Caco-2 (cell line): ENCODE data around the gene TPST2. TPM values are rescaled to one million over a fixed set of nuclear protein-coding genes. Genes with fewer than 3 reads are reported as not detected.

ENCODE experiments used
- BruUV-seq: library from RNA; stranded (reverse); fragments of 400-500 nt; replicated peaks from 2 replicates; lab custom pipeline; 2021; lab: Mats Ljungman, UMichigan
- CTCF ChIA-PET: fragments of 300-600 bp; sonication (Branson Sonifier 250); formaldehyde crosslinking; loops from one replicate; lab custom pipeline; 2022; ENCODE audit warnings: antibody characterized with exemption; lab: Charles Lee
- POLR2A ChIA-PET: fragments of 300-600 bp; sonication (Branson Sonifier 250); formaldehyde crosslinking; loops from one replicate; lab custom pipeline; 2022; ENCODE audit warnings: antibody characterized with exemption; lab: Charles Lee
- DNase-seq, 2 experiments: peaks; one replicate each; pipeline versions ENCODE4 v3.0.0 to v3.0.0-alpha.2; 2020 to 2022
- H3K27me3 ChIP-seq: replicated peaks from 2 replicates; pipeline ENCODE4 v1.6.0; 2011; ENCODE audit warnings: low read length; ENCODE audit not compliant: control insufficient read depth, insufficient read depth
- H3K36me3 ChIP-seq: 2 replicates; pipeline ENCODE4 v1.5.1; 2011; ENCODE audit warnings: low read length; ENCODE audit not compliant: control insufficient read depth, insufficient read depth
- H3K4me1 ChIP-seq: fragments of 250-450 bp; sonication (Bioruptor Pico); 2 replicates; pipeline ENCODE4 v1.5.1; 2020; ENCODE audit warnings: mild to moderate bottlenecking
- H3K4me3 ChIP-seq: 2 replicates; pipeline ENCODE4 v1.5.1; 2011; ENCODE audit warnings: low read depth, mild to moderate bottlenecking, control low read depth, low read length
- H3K9me3 ChIP-seq: fragments of 250-450 bp; sonication (Bioruptor Pico); 2 replicates; pipeline ENCODE4 v1.5.1; 2020; ENCODE audit warnings: mild to moderate bottlenecking, moderate library complexity
- H3K27ac Mint-ChIP-seq: one replicate; pipeline ENCODE4 v1.8.0; 2022; ENCODE audit warnings: mixed read lengths; ENCODE audit not compliant: unreplicated experiment
- H3K27me3 Mint-ChIP-seq: one replicate; pipeline ENCODE4 v1.8.0; 2022; ENCODE audit warnings: mixed read lengths; ENCODE audit not compliant: insufficient read depth, unreplicated experiment
- H3K36me3 Mint-ChIP-seq: one replicate; pipeline ENCODE4 v1.8.0; 2022; ENCODE audit warnings: mild to moderate bottlenecking, mixed read lengths; ENCODE audit not compliant: insufficient read depth, unreplicated experiment
- H3K4me1 Mint-ChIP-seq: one replicate; pipeline ENCODE4 v1.8.0; 2022; ENCODE audit warnings: low read depth, mixed read lengths; ENCODE audit not compliant: unreplicated experiment
- H3K4me3 Mint-ChIP-seq: one replicate; pipeline ENCODE4 v1.8.0; 2022; ENCODE audit warnings: mild to moderate bottlenecking, moderate library complexity, mixed read lengths; ENCODE audit not compliant: unreplicated experiment
- H3K9me3 Mint-ChIP-seq: one replicate; pipeline ENCODE4 v1.8.0; 2022; ENCODE audit warnings: mixed read lengths; ENCODE audit not compliant: unreplicated experiment
- intact Hi-C: fragments of 100-400 bp; cut with micrococcal nuclease; formaldehyde crosslinking; loops from one replicate; pipeline ENCODE4 v1.10.0; 2022; ENCODE audit not compliant: unreplicated experiment
- total RNA-seq: library from RNA; stranded (reverse); gene quantifications from 2 replicates; pipeline ENCODE4 v1.2.3, GENCODE V29; 2022
- TF ChIP-seq, protein P1 (sequence below), 2 experiments: fragments of 200-600 bp in 1 of 2; IDR thresholded peaks; 1 replicate in 1 of 2; 2 replicates in 1 of 2; pipeline versions ENCODE4 v1.5.1 to v1.8.0; 2011 to 2022; ENCODE audit warnings: antibody characterized with exemption in 1 of 2, control low read depth in 1 of 2, inconsistent platforms in 1 of 2, low read depth in 1 of 2, low read length in 1 of 2, mild to moderate bottlenecking in 1 of 2, moderate library complexity in 1 of 2; ENCODE audit not compliant: insufficient read depth in 1 of 2, severe bottlenecking in 1 of 2, unreplicated experiment in 1 of 2

TPST2 gene
- total RNA-seq, 1 experiment from 2014 or later = 9.5 TPM

DNA sequence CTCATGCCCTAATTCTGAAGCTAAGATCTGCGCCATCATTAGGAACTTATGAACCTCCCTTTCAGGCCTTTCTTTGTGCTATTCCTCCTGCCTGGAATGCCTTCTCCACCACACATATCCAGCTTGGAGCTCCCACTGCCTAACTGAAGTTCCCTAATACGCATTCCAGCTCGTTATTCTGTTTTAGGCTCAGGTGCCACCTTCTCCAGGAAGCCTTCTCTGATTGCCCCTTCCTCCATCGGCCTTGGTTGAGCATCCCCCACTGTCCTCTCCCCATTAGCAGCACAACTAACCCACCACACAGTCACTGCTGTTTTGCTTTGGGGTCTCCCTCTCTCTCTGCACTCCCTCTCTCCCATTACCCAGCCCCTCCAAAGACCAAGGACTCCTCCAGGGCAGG is 22.7 kb upstream of the TPST2 start:
- CTCF ChIA-PET = no interaction called here
- Histone ChIP-seq H3K4me3 (no peak overlapping the region), H3K4me1 (no peaks in the 10 kb centered on the region), H3K36me3 (no peaks in the 10 kb centered on the region), H3K9me3 (no peaks in the 10 kb centered on the region), H3K27me3 (no peaks in the 10 kb centered on the region)
- TF ChIP-seq, protein P1, sequence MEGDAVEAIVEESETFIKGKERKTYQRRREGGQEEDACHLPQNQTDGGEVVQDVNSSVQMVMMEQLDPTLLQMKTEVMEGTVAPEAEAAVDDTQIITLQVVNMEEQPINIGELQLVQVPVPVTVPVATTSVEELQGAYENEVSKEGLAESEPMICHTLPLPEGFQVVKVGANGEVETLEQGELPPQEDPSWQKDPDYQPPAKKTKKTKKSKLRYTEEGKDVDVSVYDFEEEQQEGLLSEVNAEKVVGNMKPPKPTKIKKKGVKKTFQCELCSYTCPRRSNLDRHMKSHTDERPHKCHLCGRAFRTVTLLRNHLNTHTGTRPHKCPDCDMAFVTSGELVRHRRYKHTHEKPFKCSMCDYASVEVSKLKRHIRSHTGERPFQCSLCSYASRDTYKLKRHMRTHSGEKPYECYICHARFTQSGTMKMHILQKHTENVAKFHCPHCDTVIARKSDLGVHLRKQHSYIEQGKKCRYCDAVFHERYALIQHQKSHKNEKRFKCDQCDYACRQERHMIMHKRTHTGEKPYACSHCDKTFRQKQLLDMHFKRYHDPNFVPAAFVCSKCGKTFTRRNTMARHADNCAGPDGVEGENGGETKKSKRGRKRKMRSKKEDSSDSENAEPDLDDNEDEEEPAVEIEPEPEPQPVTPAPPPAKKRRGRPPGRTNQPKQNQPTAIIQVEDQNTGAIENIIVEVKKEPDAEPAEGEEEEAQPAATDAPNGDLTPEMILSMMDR (IDR thresholded peaks at IDR 0.05; ENCODE audit: insufficient read depth in 1 of 2, low read depth in 1 of 2, low read length in 1 of 2, severe bottlenecking in 1 of 2, unreplicated experiment in 1 of 2) = no peak
- no peak overlapping the region for H3K27ac Mint-ChIP-seq
- BruUV-seq = no TSS peak
- POLR2A ChIA-PET = no interaction called here
- intact Hi-C loops = no loop called here
- no peaks in the 10 kb centered on the region for H3K4me1 Mint-ChIP-seq
- H3K9me3 Mint-ChIP-seq = no peaks in the 10 kb centered on the region
- peaks cover 8% of the 10 kb centered on the region for H3K27me3 Mint-ChIP-seq
- H3K4me3 Mint-ChIP-seq = no peak overlapping the region
- H3K36me3 Mint-ChIP-seq = peaks cover 4% of the 10 kb centered on the region
- DNase-seq = no peak

DNA sequence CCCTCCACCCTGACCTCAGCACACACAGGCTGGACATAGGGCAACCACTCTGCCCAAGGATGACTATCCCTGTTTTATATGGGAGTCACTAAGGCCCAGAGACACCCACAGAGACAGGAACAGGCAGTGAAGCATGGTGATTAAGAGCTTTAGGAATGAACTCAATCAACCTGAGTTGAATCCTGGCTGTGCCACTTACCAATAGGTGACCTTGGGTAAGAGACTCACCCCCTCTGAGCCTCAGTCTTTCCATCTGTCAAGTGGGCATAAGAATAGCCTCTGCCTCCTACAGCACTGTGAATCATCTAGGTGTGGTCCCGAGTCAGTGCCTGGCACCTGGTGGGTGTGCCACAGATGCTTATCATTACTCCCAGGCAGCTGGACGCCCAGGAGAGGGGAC is 21.1 kb upstream of the TPST2 start:
- Mint-ChIP-seq H3K27ac (no peak overlapping the region), H3K4me3 (no peak overlapping the region), H3K27me3 (peaks cover 5% of the 10 kb centered on the region), H3K4me1 (no peaks in the 10 kb centered on the region), H3K9me3 (no peaks in the 10 kb centered on the region), H3K36me3 (peaks cover 4% of the 10 kb centered on the region)
- Histone ChIP-seq H3K9me3 (no peaks in the 10 kb centered on the region), H3K4me3 (no peak overlapping the region), H3K4me1 (no peaks in the 10 kb centered on the region), H3K36me3 (no peaks in the 10 kb centered on the region), H3K27me3 (no peaks in the 10 kb centered on the region)
- no TSS peak for BruUV-seq
- no peak for DNase-seq
- ChIA-PET POLR2A (no interaction called here), CTCF (interaction anchor here (0.6 kb wide), 1 partner anchor 34 kb away, joined by 4 read pairs; no protein-coding TSS in a partner anchor)
- intact Hi-C loops = no loop called here
- TF ChIP-seq, protein P1 (IDR thresholded peaks at IDR 0.05; ENCODE audit: insufficient read depth in 1 of 2, low read depth in 1 of 2, low read length in 1 of 2, severe bottlenecking in 1 of 2, unreplicated experiment in 1 of 2) = no peak

DNA sequence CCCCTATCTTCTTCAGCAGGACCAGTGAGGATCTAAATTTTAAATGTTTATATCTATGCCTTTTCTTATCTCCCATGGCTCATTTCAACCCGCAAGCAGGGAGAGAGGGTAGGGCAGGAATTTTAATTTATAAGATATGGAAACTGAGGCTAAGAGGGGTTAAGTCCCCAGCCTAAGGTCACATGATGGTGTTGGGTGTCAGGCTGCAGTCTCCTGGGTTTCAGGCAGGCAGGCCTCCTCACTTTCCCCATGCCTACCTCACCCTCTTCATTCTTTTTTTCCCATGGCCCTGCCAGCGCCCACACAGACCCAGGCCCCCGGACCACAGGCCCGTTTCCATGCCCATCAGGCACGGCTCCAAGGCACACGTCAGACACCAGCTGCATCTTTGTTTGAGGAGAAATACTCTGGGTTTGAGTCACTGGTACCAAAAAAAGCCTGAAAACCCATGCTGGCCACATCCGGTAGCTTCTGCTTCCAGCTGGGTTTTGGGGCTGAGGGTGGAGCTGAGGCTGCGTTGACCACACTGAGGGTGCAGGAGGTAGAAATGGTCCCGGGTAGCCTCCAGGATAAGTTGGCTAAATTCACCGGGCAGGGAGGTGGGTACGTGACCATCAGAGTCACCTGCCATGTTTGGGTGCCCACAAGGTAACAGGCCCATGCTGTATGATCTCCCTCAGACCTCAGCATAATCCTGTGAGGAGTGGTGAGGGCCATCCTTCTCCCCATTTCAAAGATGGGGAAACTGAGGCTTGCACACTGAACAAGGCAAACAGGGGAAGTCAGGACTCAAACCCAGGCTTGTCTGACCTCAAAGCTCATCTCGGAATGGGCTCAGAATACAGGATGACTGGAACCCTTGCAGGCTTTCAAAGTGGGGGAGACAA is 20.4 kb upstream of the TPST2 start:
- H3K9me3 Mint-ChIP-seq = no peaks in the 10 kb centered on the region

More for the DNA sequence above, 20.4 kb upstream of the TPST2 start:
- H3K4me3 ChIP-seq = no peak overlapping the region
- Mint-ChIP-seq H3K4me1 (no peaks in the 10 kb centered on the region), H3K27ac (no peak overlapping the region), H3K36me3 (peaks cover 4% of the 10 kb centered on the region), H3K4me3 (no peak overlapping the region), H3K27me3 (peaks cover 5% of the 10 kb centered on the region)
- H3K27me3 ChIP-seq = no peaks in the 10 kb centered on the region
- POLR2A ChIA-PET = no interaction called here
- CTCF ChIA-PET = interaction anchor here (0.6 kb wide), 1 partner anchor 34 kb away, joined by 4 read pairs; no protein-coding TSS in a partner anchor
- DNase-seq = no peak
- H3K36me3 ChIP-seq = no peaks in the 10 kb centered on the region
- intact Hi-C loops = no loop called here
- H3K9me3 ChIP-seq = no peaks in the 10 kb centered on the region
- TF ChIP-seq, protein P1 (IDR thresholded peaks at IDR 0.05; ENCODE audit: insufficient read depth in 1 of 2, low read depth in 1 of 2, low read length in 1 of 2, severe bottlenecking in 1 of 2, unreplicated experiment in 1 of 2) = no peak
- BruUV-seq = no TSS peak
- no peaks in the 10 kb centered on the region for H3K4me1 ChIP-seq
